Upper lobe of left lung (tissue), 6 donors: ENCODE results near the gene SSRP1. TPM values are rescaled to one million over a fixed set of nuclear protein-coding genes. Genes with fewer than 3 reads are reported as not detected.

Source experiments
- ATAC-seq, 2 donors: fragments of 200-7000 bp; cut with Tn5 transposase; one replicate each; pipeline ENCODE4 v1.9.1; 2022; ENCODE audit warnings: mild to moderate bottlenecking in 2 of 2, moderate library complexity in 2 of 2; ENCODE audit not compliant: low FRiP score in 2 of 2
- DNase-seq, 2 donors: peaks; one replicate each; pipeline ENCODE4 v3.0.0-alpha.2; 2019 to 2020
- H3K27ac ChIP-seq, 4 donors: fragments of 200-600 bp; sonication (generic); one replicate each; pipeline ENCODE4 v1.5.1; 2016 to 2019
- H3K27me3 ChIP-seq, 4 donors: fragments of 200-600 bp; sonication (generic); one replicate each; pipeline ENCODE4 v1.5.1; 2017 to 2019
- H3K36me3 ChIP-seq, 4 donors: fragments of 200-600 bp; sonication (generic); one replicate each; pipeline ENCODE4 v1.5.1; 2016 to 2019
- H3K4me1 ChIP-seq, 4 donors: fragments of 200-600 bp; sonication (generic); one replicate each; pipeline ENCODE4 v1.5.1; 2018 to 2019
- H3K4me3 ChIP-seq, 4 donors: fragments of 200-600 bp; sonication (generic); one replicate each; pipeline ENCODE4 v1.5.1; 2017 to 2019; ENCODE audit warnings: mild to moderate bottlenecking in 2 of 4, moderate library complexity in 1 of 4
- H3K9me3 ChIP-seq, 4 donors: fragments of 200-600 bp; sonication (generic); one replicate each; pipeline ENCODE4 v1.5.1; 2018 to 2019
- EP300 ChIP-seq, 4 donors: sonication (generic); formaldehyde crosslinking; IDR thresholded peaks; one replicate each; pipeline ENCODE4 v1.5.1; 2017; ENCODE audit warnings: antibody characterized with exemption in 4 of 4, control low read depth in 2 of 4
- POLR2A ChIP-seq, 4 donors: fragments of 450-650 bp; IDR thresholded peaks; one replicate each; pipeline ENCODE4 v1.5.1; 2016 to 2017; ENCODE audit warnings: antibody characterized with exemption in 4 of 4, mild to moderate bottlenecking in 2 of 4
- POLR2AphosphoS5 ChIP-seq, 2 donors: sonication (generic); formaldehyde crosslinking; IDR thresholded peaks; one replicate each; pipeline ENCODE4 v1.5.1; 2017; ENCODE audit warnings: antibody characterized with exemption in 2 of 2
- WGBS, 2 donors: methylation state at CpG; one replicate each; pipeline ENCODE4 v1.1.5; 2017 to 2018; 5-methylcytosine and 5-hydroxymethylcytosine counted together
- total RNA-seq, 6 donors: library from RNA; depleted of rRNA in 4 of 6; stranded (reverse); fragments of >200 nt in 4 of 6; gene quantifications; one replicate each; pipeline versions ENCODE4 v1.1.0 to v1.2.1, GENCODE V29; 2016 to 2021
- TF ChIP-seq, protein P1 (sequence below), 6 experiments: fragments of 450-650 bp in 4 of 6; fragments of 200-600 bp in 2 of 6; sonication (generic) in 2 of 6; IDR thresholded peaks; one replicate each; pipeline ENCODE4 v1.5.1; 2016 to 2019; ENCODE audit warnings: antibody characterized with exemption in 6 of 6
- donor health status: DM: no; HTN: no; CAD: no; lungs with moderate emphysema.
- donor health status: DM: no; HTN: yes; CAD: no; lungs with severe emphysema.

SSRP1 gene
- total RNA-seq, 6 donors from 2014 or later, result 48.2 to 89.6 (median 65.5) TPM

DNA sequence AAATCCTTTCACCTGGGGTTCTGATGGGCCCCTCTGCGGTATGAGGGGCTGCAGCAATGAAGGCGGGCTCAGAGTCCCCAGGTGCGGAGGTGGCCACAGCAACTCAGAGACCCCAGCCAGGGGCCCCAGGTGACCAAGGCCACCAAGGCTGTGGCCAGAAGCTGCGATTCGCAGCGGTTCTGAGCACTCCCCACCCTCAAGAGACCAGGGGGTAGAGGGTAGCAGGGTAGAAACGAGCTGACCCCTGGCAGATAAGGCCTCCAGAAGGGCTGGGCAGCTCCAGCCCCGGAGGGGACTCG lies 11.9 kb downstream of the SSRP1 start:
- H3K36me3 ChIP-seq, result peaks cover 4 to 47% (median 35%) of the 10 kb centered on the region in 4 donors
- TF ChIP-seq, protein P1, sequence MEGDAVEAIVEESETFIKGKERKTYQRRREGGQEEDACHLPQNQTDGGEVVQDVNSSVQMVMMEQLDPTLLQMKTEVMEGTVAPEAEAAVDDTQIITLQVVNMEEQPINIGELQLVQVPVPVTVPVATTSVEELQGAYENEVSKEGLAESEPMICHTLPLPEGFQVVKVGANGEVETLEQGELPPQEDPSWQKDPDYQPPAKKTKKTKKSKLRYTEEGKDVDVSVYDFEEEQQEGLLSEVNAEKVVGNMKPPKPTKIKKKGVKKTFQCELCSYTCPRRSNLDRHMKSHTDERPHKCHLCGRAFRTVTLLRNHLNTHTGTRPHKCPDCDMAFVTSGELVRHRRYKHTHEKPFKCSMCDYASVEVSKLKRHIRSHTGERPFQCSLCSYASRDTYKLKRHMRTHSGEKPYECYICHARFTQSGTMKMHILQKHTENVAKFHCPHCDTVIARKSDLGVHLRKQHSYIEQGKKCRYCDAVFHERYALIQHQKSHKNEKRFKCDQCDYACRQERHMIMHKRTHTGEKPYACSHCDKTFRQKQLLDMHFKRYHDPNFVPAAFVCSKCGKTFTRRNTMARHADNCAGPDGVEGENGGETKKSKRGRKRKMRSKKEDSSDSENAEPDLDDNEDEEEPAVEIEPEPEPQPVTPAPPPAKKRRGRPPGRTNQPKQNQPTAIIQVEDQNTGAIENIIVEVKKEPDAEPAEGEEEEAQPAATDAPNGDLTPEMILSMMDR (IDR thresholded peaks at IDR 0.05), result no peak
- TF ChIP-seq POLR2AphosphoS5 (IDR thresholded peaks at IDR 0.05), result no peak
- TF ChIP-seq POLR2A (IDR thresholded peaks at IDR 0.05), result no peak
- TF ChIP-seq EP300 (IDR thresholded peaks at IDR 0.05), result no peak
- WGBS, 2 donors, result 29 to 42% methylated on average over 6 of the region's 9 CpGs
- peak overlapping the region; percentile 96 to 97 (median 96) for H3K27ac ChIP-seq
- peak overlapping the region; percentile 62 to 91 (median 86) for H3K4me3 ChIP-seq
- peaks cover 54 to 65% (median 62%) of the 10 kb centered on the region in 4 donors for H3K4me1 ChIP-seq
- H3K9me3 ChIP-seq, result no peaks in the 10 kb centered on the region
- H3K27me3 ChIP-seq, result no peaks in the 10 kb centered on the region
- DNase-seq (no peak), ATAC-seq (no peak)

DNA sequence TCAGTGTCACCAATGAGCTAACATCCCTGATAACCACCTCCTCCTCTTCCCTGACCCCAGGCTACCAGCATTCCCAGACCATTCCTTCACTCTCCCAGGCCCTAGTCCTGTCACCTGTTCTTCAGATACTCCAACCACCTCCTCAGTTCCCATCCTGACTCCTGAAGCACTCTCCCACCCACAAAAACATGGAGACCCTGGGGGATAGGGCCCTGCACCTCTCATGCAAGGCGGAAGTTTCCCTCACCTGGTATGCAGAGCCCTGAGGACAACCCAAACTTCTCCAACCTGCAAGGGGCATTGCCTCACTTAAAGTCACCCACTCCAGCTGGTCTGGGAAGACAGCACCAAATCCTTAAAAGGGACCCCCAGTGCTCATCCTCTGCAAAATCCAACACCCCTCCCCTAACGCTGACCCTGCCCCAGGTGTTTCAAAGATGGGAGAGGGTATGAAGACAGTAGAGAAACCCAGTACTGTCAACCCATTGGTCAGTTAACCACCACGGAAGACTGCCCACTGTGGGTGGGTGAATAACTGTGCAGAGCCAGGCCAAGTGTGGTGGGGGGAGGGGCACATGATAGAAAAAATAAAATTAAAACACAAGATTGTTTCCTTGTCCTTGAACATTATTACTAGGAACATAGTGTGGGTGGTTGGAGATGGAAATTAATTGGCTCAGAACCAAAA lies 12.4 kb downstream of the SSRP1 start:
- H3K4me1 ChIP-seq, result peaks cover 59 to 70% (median 67%) of the 10 kb centered on the region in 4 donors
- H3K27me3 ChIP-seq, result no peaks in the 10 kb centered on the region
- WGBS, 2 donors, result 40 to 60% methylated on average over 3 of the region's 3 CpGs
- no peaks in the 10 kb centered on the region for H3K9me3 ChIP-seq
- TF ChIP-seq POLR2AphosphoS5 (IDR thresholded peaks at IDR 0.05) (no peak), POLR2A (IDR thresholded peaks at IDR 0.05) (no peak), EP300 (IDR thresholded peaks at IDR 0.05) (no peak)
- TF ChIP-seq, protein P1 (IDR thresholded peaks at IDR 0.05), result no peak
- DNase-seq, result no peak
- H3K36me3 ChIP-seq, result peaks cover 4 to 47% (median 32%) of the 10 kb centered on the region in 4 donors
- peak overlapping the region; percentile 62 to 91 (median 86) for H3K4me3 ChIP-seq
- peak overlapping the region; percentile 96 to 97 (median 96) for H3K27ac ChIP-seq
- ATAC-seq, result no peak

DNA sequence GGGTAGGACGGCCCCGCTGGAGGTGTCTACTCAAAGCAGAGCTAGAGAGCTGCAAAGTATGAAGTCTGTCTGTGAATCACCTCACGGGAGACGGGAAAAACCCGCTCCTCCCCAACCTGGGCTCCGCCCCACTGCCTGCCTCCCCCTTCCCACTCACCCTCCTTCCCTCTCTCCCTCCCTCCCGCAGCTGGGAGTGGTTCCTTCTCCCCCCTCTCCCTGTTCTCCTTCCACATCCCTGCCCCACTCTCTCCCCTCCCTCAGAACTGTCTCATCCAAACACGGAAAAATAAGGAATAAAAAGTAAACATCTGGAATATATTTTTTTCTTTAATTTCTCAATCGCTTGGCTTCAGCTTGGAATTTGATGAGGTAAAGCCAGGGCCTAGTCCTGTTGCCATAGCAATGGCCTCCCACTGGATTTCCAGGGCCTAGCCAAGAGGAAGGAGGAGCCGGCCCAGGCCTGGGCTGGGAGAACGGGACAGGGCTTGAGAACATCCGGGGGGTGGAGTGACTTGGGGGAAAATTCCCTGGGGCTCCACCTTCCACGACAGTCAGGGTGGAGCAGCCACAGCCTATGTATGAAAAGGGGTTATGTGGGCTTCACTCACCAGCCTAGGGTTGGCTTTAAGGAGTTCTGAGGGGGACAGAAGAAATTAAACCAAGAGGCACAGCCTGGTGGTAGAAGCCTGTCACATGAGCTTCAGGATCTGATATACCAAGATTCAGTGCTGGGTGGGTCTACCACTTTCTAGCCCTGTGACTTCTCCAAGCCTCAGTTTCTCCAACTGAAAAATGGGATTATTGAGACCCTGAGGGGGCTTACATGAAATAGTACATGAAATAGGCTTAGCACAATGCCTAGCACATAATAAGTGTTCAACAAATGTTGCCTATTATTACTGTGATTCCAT lies 13.2 kb downstream of the SSRP1 start:
- peak overlapping the region in 3 of 4 donors; percentile 62 to 91 (median 85) for H3K4me3 ChIP-seq
- peak; percentile 72 to 94 for DNase-seq
- ATAC-seq, result peak; percentile 79 to 86
- peaks cover 4 to 47% (median 31%) of the 10 kb centered on the region in 4 donors for H3K36me3 ChIP-seq
- H3K27ac ChIP-seq, result peak overlapping the region; percentile 96 to 97 (median 96)
- no peaks in the 10 kb centered on the region for H3K9me3 ChIP-seq
- peaks cover 67 to 78% (median 75%) of the 10 kb centered on the region in 4 donors for H3K4me1 ChIP-seq
- H3K27me3 ChIP-seq, result no peaks in the 10 kb centered on the region
- TF ChIP-seq POLR2AphosphoS5 (IDR thresholded peaks at IDR 0.05) (peak; percentile 30 to 67), POLR2A (IDR thresholded peaks at IDR 0.05) (peak in 3 of 4 donors; percentile 35 to 61 (median 55)), EP300 (IDR thresholded peaks at IDR 0.05) (peak in 1 of 4 donors; percentile 45)
- TF ChIP-seq, protein P1 (IDR thresholded peaks at IDR 0.05), result peak in 1 of 6 experiments; percentile 23
- WGBS, 2 donors, result 26 to 36% methylated on average over 11 to 13 of the region's 13 CpGs

DNA sequence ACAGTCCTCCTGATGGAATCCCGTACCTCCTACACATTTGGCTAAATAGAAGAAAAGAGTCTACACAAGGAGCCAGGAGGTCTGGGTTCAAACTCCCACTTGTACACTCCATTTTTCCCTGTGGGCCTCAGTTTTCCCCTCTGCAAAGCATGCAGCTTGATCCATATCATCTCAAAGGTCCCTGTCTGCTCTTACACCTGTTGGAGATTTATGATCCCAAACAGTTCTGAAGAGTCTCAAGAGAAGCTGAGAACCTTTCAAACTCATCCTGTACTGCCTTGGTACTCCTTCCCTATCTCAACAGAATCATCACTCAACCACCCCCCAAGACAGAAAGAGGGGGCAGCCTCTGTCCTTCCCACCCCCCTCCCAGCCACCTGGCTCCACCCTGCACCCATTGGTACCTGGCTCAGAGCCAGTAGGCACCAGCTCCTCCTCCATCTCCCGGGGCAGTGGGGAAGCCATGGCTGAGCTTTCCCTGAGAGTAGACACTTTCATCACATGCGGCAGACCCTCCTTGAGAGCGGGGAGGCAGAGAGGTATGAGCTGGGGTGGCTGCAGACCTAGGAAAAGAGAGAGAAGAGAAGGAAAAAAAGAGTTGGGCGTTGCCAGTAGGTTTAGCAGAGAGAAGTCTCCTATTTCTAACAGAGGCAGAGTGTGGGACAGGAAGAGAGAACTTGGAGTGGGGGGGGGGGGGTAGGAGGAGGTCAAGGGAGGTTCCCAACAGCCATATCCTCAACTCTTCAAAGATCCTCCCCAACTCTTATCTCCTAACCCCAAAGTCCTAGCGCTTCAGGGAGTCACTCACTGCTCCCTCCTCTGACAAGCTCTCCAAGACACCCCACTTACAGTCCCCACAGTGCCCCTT lies 14.1 kb downstream of the SSRP1 start:
- ATAC-seq, result peak in 1 of 2 donors; percentile 0
- WGBS, 2 donors, result 37 to 39% methylated on average over 6 of the region's 6 CpGs
- H3K9me3 ChIP-seq, result no peaks in the 10 kb centered on the region
- peak overlapping the region; percentile 96 to 97 (median 96) for H3K27ac ChIP-seq
- peaks cover 71 to 83% (median 80%) of the 10 kb centered on the region in 4 donors for H3K4me1 ChIP-seq
- H3K4me3 ChIP-seq, result peak overlapping the region in 3 of 4 donors; percentile 62 to 91 (median 85)
- no peak for DNase-seq
- H3K36me3 ChIP-seq, result peaks cover 11 to 47% (median 32%) of the 10 kb centered on the region in 4 donors
- no peak for TF ChIP-seq POLR2A (IDR thresholded peaks at IDR 0.05)
- TF ChIP-seq, protein P1 (IDR thresholded peaks at IDR 0.05), result no peak
- no peak for TF ChIP-seq EP300 (IDR thresholded peaks at IDR 0.05)
- no peak for TF ChIP-seq POLR2AphosphoS5 (IDR thresholded peaks at IDR 0.05)
- H3K27me3 ChIP-seq, result no peaks in the 10 kb centered on the region
